Trophoblast cell (in vitro differentiated cells and primary cell): ENCODE data around the gene ROBO1.

Source experiments
- DNase-seq, 2 donors: peaks; one replicate each; pipeline ENCODE4 v3.0.0-alpha.2; 2016
- H2AFZ ChIP-seq: 2 replicates; pipeline ENCODE4 v1.6.1; 2013; ENCODE audit warnings: low read length, moderate library complexity, mild to moderate bottlenecking; ENCODE audit not compliant: insufficient read depth, poor library complexity
- H2AK5ac ChIP-seq: 2 replicates; pipeline ENCODE4 v1.6.1; 2013; ENCODE audit warnings: mild to moderate bottlenecking, low read length
- H2BK120ac ChIP-seq: 2 replicates; pipeline ENCODE4 v1.6.1; 2013; ENCODE audit warnings: low read length, mild to moderate bottlenecking, moderate library complexity; ENCODE audit not compliant: insufficient read depth, poor library complexity
- H2BK12ac ChIP-seq: 2 replicates; pipeline ENCODE4 v1.6.1; 2013; ENCODE audit warnings: mild to moderate bottlenecking, low read length, moderate library complexity
- H2BK5ac ChIP-seq: 2 replicates; pipeline ENCODE4 v1.6.1; 2013; ENCODE audit warnings: low read length, low read depth, moderate library complexity, mild to moderate bottlenecking; ENCODE audit not compliant: poor library complexity
- H3K14ac ChIP-seq: 2 replicates; pipeline ENCODE4 v1.6.1; 2013; ENCODE audit warnings: mild to moderate bottlenecking, low read length
- H3K18ac ChIP-seq: 2 replicates; pipeline ENCODE4 v1.6.1; 2013; ENCODE audit warnings: mild to moderate bottlenecking, low read length
- H3K23ac ChIP-seq: 2 replicates; pipeline ENCODE4 v1.6.1; 2013; ENCODE audit warnings: low read length
- H3K27ac ChIP-seq: 2 replicates; pipeline ENCODE4 v1.5.1; 2013; ENCODE audit warnings: low read depth, mild to moderate bottlenecking, inconsistent platforms, low read length, moderate library complexity
- H3K27me3 ChIP-seq: 2 replicates; pipeline ENCODE4 v1.6.1; 2013; ENCODE audit warnings: inconsistent platforms, mild to moderate bottlenecking, low read length, moderate library complexity; ENCODE audit not compliant: insufficient read depth
- H3K36me3 ChIP-seq, 2 experiments: 1 replicate in 1 of 2; 2 replicates in 1 of 2; pipeline ENCODE4 v1.6.1; 2013; ENCODE audit warnings: low read length in 2 of 2, mild to moderate bottlenecking in 2 of 2, moderate library complexity in 1 of 2; ENCODE audit not compliant: insufficient read depth in 2 of 2, control insufficient read depth in 1 of 2
- H3K4ac ChIP-seq: 2 replicates; pipeline ENCODE4 v1.6.1; 2013; ENCODE audit warnings: low read depth, mild to moderate bottlenecking, low read length, moderate library complexity
- H3K4me1 ChIP-seq, 2 experiments: 1 replicate in 1 of 2; 2 replicates in 1 of 2; pipeline ENCODE4 v1.6.1; 2013; ENCODE audit warnings: low read length in 2 of 2, mild to moderate bottlenecking in 2 of 2, moderate library complexity in 1 of 2; ENCODE audit not compliant: insufficient read depth in 2 of 2, control insufficient read depth in 1 of 2
- H3K4me2 ChIP-seq: 2 replicates; pipeline ENCODE4 v1.6.1; 2013; ENCODE audit warnings: inconsistent platforms, mild to moderate bottlenecking, low read length, moderate library complexity
- H3K4me3 ChIP-seq: 2 replicates; pipeline ENCODE4 v1.5.1; 2013; ENCODE audit warnings: mild to moderate bottlenecking, low read depth, low read length, inconsistent platforms
- H3K79me1 ChIP-seq: one replicate; pipeline ENCODE4 v1.6.1; 2013; ENCODE audit warnings: low read length
- H3K79me2 ChIP-seq: 2 replicates; pipeline ENCODE4 v1.6.1; 2013; ENCODE audit warnings: low read length, mild to moderate bottlenecking; ENCODE audit not compliant: control insufficient read depth, insufficient read depth, poor library complexity
- H3K9ac ChIP-seq: 2 replicates; pipeline ENCODE4 v1.6.1; 2013; ENCODE audit warnings: mild to moderate bottlenecking, low read length
- H3K9me3 ChIP-seq: 2 replicates; pipeline ENCODE4 v1.6.1; 2013; ENCODE audit warnings: low read depth, mild to moderate bottlenecking, control low read depth, inconsistent platforms, low read length; ENCODE audit not compliant: insufficient read depth
- H4K12ac ChIP-seq: 2 replicates; pipeline ENCODE4 v1.6.1; 2013; ENCODE audit warnings: low read depth, mild to moderate bottlenecking, low read length, moderate library complexity
- H4K8ac ChIP-seq: 2 replicates; pipeline ENCODE4 v1.6.1; 2013; ENCODE audit warnings: low read depth, mild to moderate bottlenecking, low read length, moderate library complexity
- H4K91ac ChIP-seq: one replicate; pipeline ENCODE4 v1.6.1; 2013; ENCODE audit warnings: low read depth, mild to moderate bottlenecking, low read length, moderate library complexity
- WGBS: extraction: QIAGEN DNeasy Blood & Tissue Kit; methylation state at CpG from one replicate; pipeline ENCODE4 v1.1.7; 2013; ENCODE audit warnings: missing lambda C conversion rate; ENCODE audit not compliant: insufficient read length, insufficient coverage; ENCODE audit errors: extremely low coverage; 5-methylcytosine and 5-hydroxymethylcytosine counted together

ROBO1 gene

GRCh38 chr3:79414035-79414434 is 353.8 kb downstream of the ROBO1 start:
- H3K4me1 ChIP-seq, result no peaks in the 10 kb centered on the region
- no peak overlapping the region for H3K4ac ChIP-seq
- H4K91ac ChIP-seq, result no peak overlapping the region
- no peak overlapping the region for H2BK12ac ChIP-seq
- no peak overlapping the region for H3K9ac ChIP-seq
- H3K14ac ChIP-seq, result no peak overlapping the region
- no peaks in the 10 kb centered on the region for H3K79me2 ChIP-seq
- no peak overlapping the region for H3K27ac ChIP-seq
- H3K4me2 ChIP-seq, result no peak overlapping the region
- no peak for DNase-seq
- no peak overlapping the region for H4K12ac ChIP-seq
- no CpG with 5 or more reads among the region's 1 CpG for WGBS
- no peaks in the 10 kb centered on the region for H3K9me3 ChIP-seq
- no peaks in the 10 kb centered on the region for H3K79me1 ChIP-seq
- no peak overlapping the region for H3K23ac ChIP-seq
- H2AK5ac ChIP-seq, result no peak overlapping the region
- H4K8ac ChIP-seq, result no peak overlapping the region
- H2AFZ ChIP-seq, result no peak overlapping the region
- H3K4me3 ChIP-seq, result no peak overlapping the region
- H3K27me3 ChIP-seq, result no peaks in the 10 kb centered on the region
- no peak overlapping the region for H2BK5ac ChIP-seq
- H3K18ac ChIP-seq, result no peak overlapping the region
- no peaks in the 10 kb centered on the region for H3K36me3 ChIP-seq
- no peak overlapping the region for H2BK120ac ChIP-seq

- Histone ChIP-seq H2BK12ac (no peak overlapping the region), H3K27me3 (no peaks in the 10 kb centered on the region), H3K9ac (no peak overlapping the region), H2AFZ (no peak overlapping the region), H4K12ac (no peak overlapping the region), H3K23ac (no peak overlapping the region), H2BK120ac (no peak overlapping the region), H3K36me3 (no peaks in the 10 kb centered on the region), H3K4me2 (no peak overlapping the region), H3K4ac (no peak overlapping the region), H3K4me3 (no peak overlapping the region), H3K27ac (no peak overlapping the region), H3K18ac (no peak overlapping the region), H3K9me3 (no peaks in the 10 kb centered on the region), H4K8ac (no peak overlapping the region), H2BK5ac (no peak overlapping the region), H3K4me1 (no peaks in the 10 kb centered on the region), H2AK5ac (no peak overlapping the region), H3K14ac (no peak overlapping the region), H4K91ac (no peak overlapping the region), H3K79me2 (no peaks in the 10 kb centered on the region), H3K79me1 (no peaks in the 10 kb centered on the region)
- no peak for DNase-seq
- no CpG with 5 or more reads among the region's 1 CpG for WGBS
Measured at GRCh38 chr3:79412537-79412936, 355.3 kb downstream of the ROBO1 start.

GRCh38 chr3:79410617-79411016 is 357.2 kb downstream of the ROBO1 start:
- H3K9ac ChIP-seq, result no peak overlapping the region
- no peak overlapping the region for H2BK120ac ChIP-seq
- no peak overlapping the region for H4K91ac ChIP-seq
- H3K27me3 ChIP-seq, result no peaks in the 10 kb centered on the region
- H3K23ac ChIP-seq, result no peak overlapping the region
- H3K14ac ChIP-seq, result no peak overlapping the region
- DNase-seq, result no peak
- H3K36me3 ChIP-seq, result no peaks in the 10 kb centered on the region
- H3K18ac ChIP-seq, result no peak overlapping the region
- no peaks in the 10 kb centered on the region for H3K79me1 ChIP-seq
- no peak overlapping the region for H3K4me2 ChIP-seq
- no peaks in the 10 kb centered on the region for H3K9me3 ChIP-seq
- H2BK12ac ChIP-seq, result no peak overlapping the region
- H2AFZ ChIP-seq, result no peak overlapping the region
- H4K8ac ChIP-seq, result no peak overlapping the region
- H4K12ac ChIP-seq, result no peak overlapping the region
- H3K4ac ChIP-seq, result no peak overlapping the region
- H3K27ac ChIP-seq, result no peak overlapping the region
- no peaks in the 10 kb centered on the region for H3K4me1 ChIP-seq
- no CpG with 5 or more reads among the region's 2 CpGs for WGBS
- no peak overlapping the region for H2BK5ac ChIP-seq
- H3K79me2 ChIP-seq, result no peaks in the 10 kb centered on the region
- no peak overlapping the region for H3K4me3 ChIP-seq
- H2AK5ac ChIP-seq, result no peak overlapping the region

- H4K8ac ChIP-seq, result no peak overlapping the region
- DNase-seq, result no peak
- H3K23ac ChIP-seq, result no peak overlapping the region
- no peak overlapping the region for H2AFZ ChIP-seq
- H3K4me1 ChIP-seq, result no peaks in the 10 kb centered on the region
- H3K36me3 ChIP-seq, result no peaks in the 10 kb centered on the region
- H3K27ac ChIP-seq, result no peak overlapping the region
- H3K14ac ChIP-seq, result no peak overlapping the region
- H2AK5ac ChIP-seq, result no peak overlapping the region
- H3K4me3 ChIP-seq, result no peak overlapping the region
- H3K18ac ChIP-seq, result no peak overlapping the region
- H4K12ac ChIP-seq, result no peak overlapping the region
- H3K9ac ChIP-seq, result no peak overlapping the region
- no peaks in the 10 kb centered on the region for H3K79me1 ChIP-seq
- no peak overlapping the region for H3K4ac ChIP-seq
- no peaks in the 10 kb centered on the region for H3K9me3 ChIP-seq
- H2BK12ac ChIP-seq, result no peak overlapping the region
- no peak overlapping the region for H2BK5ac ChIP-seq
- WGBS, result no CpG with 5 or more reads among the region's 2 CpGs
- H4K91ac ChIP-seq, result no peak overlapping the region
- H3K4me2 ChIP-seq, result no peak overlapping the region
- H2BK120ac ChIP-seq, result no peak overlapping the region
- no peaks in the 10 kb centered on the region for H3K79me2 ChIP-seq
- H3K27me3 ChIP-seq, result no peaks in the 10 kb centered on the region
Measured at GRCh38 chr3:79410136-79410535, 357.7 kb downstream of the ROBO1 start.
